Measurements from ENCODE around the gene C4BPA.

Gene C4BPA

DNA sequence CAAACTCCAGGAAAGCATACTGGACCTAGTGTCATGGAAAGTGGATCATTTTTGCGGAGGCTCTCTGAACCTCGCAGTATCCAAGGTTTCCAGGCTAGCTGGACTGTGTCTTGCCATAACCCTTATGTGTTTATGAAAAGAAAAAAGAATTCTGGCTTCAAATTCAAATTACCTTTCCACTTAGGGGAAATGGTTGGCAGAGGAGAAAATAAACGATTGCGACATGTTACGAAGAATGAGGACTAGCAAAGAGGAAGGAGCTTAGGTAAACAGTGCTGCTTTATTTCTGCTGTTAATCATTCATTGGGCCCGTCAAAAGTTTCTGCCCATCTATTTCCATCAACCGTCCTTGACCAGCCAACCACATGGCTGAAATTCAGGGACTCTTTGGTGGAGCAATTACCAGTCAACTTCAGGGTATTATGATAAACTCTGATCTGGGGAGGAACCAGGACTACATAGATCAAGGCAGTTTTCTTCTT lies at the start of gene C4BPA:
Gene C4BPA, plus strand, starts transcription at position 342 of the 482 bp plus-strand sequence. CDS start 8,793 bp downstream, outside the sequence.
- no peak for FAIRE-seq

- no peak for FAIRE-seq
These were observed 49.5 kb upstream of the C4BPA start for GRCh38 chr1:207054491-207054890.

- FAIRE-seq = no peak
These were observed 48.5 kb upstream of the C4BPA start for GRCh38 chr1:207055386-207056001.

DNA sequence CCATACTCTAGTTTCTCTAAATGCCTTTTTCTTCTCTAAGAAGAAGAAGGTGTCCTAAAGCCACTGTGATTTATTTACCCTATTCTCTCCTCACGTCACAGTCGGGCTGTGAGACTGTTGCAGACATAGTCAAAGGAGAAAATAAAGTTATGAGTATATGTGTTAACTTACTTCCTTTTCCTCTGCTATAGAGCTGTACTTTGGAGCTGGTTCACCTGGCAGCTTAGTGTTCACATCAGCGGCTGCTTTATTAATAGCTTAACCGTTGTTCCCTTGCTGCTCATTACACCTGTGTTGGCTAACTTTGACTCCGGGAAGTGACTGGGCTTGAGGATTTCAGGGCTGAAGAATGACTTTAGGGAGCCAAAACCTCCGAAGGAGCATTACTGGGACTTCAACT lies 47.4 kb upstream of the C4BPA start:
- no peak for FAIRE-seq

DNA sequence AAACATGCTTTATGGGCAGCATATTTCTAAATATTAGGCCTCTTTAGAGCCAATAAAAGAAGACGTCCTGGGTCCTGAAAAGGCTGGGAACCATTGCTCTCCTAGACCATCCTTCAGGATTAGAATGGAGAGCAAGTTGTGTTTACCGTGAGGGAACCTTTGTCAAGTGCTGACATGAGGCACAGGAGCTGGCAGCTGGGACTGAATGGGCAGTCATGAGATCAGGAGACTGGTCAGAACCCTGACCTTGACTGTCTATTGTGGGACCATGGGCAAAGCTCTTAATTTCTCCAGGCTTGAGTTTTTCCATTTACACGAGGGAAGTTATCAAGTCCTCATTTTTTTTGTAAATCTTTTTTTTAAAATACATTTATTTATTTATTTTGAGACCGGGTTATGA lies 45.8 kb upstream of the C4BPA start:
- FAIRE-seq = no peak

GRCh38 chr1:207058878-207059867 lies 44.9 kb upstream of the C4BPA start:
- no peak for FAIRE-seq

DNA sequence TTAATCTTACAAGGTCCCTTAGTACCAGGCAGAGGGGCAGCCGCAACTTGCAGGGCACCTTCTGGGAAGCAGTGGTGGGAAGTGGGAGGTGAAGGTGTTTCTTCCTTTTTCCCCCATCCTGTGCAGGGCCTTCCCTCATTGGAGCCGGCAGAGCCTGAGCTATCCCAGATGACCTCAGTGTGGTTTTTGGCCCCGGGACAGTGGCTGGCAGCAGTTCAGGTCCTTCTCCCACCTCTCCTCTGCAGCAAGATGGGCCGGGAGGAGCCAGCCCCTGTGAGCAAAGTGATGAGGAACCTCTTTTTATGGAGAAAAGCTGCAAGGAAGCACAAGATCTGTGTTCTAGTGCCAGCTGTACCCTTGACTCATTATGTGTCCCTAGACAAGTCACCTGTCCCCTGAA lies 44.2 kb upstream of the C4BPA start:
- FAIRE-seq = no peak

GRCh38 chr1:207060596-207060995 lies 43.4 kb upstream of the C4BPA start:
- FAIRE-seq = no peak

- FAIRE-seq = no peak
These were observed 42.0 kb upstream of the C4BPA start for GRCh38 chr1:207062058-207062457.

DNA sequence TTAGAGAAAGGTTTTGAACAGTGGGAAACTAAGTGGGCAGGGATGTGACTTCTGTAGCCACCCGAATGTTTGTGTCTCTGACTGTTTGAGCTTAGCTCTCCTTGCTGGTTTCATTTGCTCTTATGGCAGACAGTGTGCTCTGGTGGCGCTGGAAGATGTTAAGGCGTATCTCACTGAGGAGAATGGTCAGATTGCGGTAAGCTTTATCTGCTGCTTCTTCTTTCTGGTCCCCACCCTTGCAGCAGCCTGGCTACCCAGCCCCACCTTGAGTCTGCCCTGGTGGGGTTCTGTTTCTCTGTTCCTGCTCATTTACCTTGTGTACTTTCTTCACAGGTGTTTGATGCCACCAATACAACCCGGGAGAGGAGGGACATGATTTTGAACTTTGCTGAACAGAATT lies 41.0 kb upstream of the C4BPA start:
- FAIRE-seq = no peak

DNA sequence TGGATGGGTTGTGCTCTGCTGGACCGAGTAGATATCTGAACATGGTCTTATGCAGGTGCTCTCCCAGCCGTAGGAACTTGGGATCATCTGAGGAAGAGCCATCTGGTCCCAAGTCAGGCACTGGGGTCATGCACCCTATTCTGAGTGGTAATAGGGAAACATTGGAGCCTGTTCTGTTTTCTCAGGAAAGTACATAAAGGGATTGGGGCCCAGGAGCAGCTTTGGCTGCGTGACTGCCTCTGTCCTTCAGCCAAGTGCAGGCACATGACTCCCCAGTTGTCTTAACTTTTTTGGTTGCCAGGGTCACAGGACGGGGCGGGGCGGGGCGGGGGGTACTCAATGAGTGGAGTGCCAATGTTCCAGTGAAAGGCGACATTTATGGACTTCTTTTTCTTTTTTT lies 39.5 kb upstream of the C4BPA start:
- FAIRE-seq = no peak

- FAIRE-seq = no peak
These were observed 36.8 kb upstream of the C4BPA start for GRCh38 chr1:207067185-207067584.

DNA sequence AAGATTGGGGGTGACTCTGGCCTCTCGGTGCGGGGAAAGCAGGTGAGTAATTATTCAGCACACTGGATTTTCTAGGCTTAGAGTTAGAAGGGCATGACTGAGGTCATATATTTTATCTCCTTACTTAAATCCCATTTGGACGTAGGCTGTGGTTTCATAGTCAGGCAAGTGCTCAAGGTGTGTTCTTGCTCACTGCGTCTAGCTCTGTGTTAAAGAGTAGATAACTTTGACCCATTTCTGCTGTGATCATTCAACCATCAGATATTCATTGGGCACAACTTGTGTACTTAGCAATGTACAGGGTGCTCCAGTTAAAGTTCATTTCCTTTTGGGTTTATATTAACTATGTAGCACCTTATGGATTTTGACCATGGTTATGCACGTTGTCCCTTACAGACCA lies 36.4 kb upstream of the C4BPA start:
- no peak for FAIRE-seq

DNA sequence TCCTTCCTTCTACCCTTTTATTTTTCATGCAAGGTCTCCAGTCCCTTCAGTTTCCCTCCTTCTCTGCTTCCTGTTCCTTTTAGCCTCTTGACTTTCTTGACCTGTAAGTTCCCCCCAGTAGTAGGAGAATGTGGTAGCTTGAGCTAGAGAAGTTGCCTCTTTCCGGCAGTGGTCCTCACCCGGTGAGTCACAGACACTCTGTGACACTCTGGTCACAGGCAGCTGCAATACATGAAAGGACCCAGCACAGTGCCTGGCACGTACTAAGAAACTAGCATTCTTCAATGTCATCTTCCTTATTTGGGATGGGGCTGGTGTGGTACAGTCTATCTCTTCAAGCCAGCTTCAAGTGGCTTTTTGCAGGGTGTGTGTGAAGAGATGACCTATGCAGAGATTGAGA lies 35.0 kb upstream of the C4BPA start:
- FAIRE-seq = no peak

GRCh38 chr1:207069858-207070506 lies 34.1 kb upstream of the C4BPA start:
- FAIRE-seq = no peak

DNA sequence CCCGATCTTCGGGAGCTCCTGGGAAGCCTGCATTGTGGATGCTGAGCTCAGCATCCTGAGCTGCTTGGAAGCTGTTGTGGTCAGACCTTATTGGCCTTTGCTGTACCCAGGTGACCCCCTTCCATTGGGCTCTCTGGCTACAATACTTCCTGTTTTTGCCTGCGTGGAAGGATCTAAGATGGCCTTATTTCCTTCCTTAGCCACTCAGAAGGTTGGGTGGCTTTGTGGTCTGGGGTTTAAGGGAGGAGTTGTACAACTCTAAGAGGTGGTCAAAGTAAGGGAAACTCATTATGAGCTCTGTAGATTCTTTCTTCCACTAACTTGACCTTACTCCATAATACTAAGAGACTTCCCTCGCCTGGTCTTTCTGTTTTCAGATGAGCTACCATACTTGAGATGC lies 33.2 kb upstream of the C4BPA start:
- FAIRE-seq = no peak

DNA sequence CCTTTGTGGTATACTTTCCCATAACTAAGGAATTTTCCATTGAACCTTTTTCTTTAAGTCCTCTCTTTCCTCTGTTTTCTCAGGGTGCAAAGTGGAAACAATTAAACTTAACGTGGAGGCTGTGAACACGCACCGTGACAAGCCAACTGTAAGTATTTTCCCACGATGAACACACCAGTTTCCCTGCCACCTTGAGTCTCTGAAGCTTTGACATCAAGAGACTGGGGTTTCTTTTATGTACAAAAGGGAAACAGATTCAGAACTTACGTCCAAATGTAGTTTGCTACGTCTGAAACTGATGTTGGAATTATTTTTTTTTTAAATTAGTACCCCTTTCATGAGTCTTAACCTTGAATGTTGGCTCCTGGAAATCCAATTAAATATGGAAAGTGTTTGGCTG lies 32.6 kb upstream of the C4BPA start:
- FAIRE-seq = no peak

GRCh38 chr1:207072233-207072632 lies 31.8 kb upstream of the C4BPA start:
- FAIRE-seq = no peak

- no peak for FAIRE-seq
These were observed 29.9 kb upstream of the C4BPA start for GRCh38 chr1:207073906-207074820.

GRCh38 chr1:207076181-207076955 lies 27.7 kb upstream of the C4BPA start:
- no peak for FAIRE-seq

DNA sequence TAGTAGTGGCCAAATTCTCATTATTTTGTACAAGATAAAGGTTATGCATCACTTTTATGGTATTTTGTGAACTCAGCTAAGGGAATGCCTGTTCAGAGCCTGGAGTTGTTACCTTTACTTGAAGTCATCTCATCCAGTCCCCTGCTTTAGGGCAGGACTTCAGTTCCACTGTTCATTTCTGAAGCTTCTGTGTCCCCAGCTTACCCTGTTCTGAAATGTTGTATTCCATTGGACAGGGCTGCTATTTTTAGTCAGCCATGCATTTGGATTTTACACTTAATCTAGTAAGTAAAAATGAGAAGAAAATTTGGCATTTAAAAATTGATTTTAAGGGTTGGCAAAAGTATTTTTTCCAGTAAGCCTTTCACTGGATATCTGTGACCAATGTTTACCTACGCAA lies 27.0 kb upstream of the C4BPA start:
- no peak for FAIRE-seq
